GM23338 (cell line): ENCODE measurements around the gene RASA3. TPM values are rescaled to one million over a fixed set of nuclear protein-coding genes. Genes with fewer than 3 reads are reported as not detected.
A peak's percentile ranks its signal among the peaks of the same experiment; 100 is the strongest.

Experiments used
- ATAC-seq: fragments of 200-7000 bp; cut with Tn5 transposase; 3 replicates; pipeline ENCODE4 v1.9.1; 2020
- DNase-seq: peaks from one replicate; pipeline ENCODE4 v3.0.0-alpha.2; 2015; ENCODE audit warnings: low spot score
- H2AFZ ChIP-seq: fragments of 200-600 bp; sonication (generic); 2 replicates; pipeline ENCODE4 v1.8.0; 2016; ENCODE audit warnings: antibody characterized with exemption, mild to moderate bottlenecking, moderate library complexity
- H3F3A ChIP-seq: fragments of 200-600 bp; sonication (generic); replicated peaks from 2 replicates; pipeline ENCODE4 v1.8.0; 2017; ENCODE audit warnings: antibody characterized with exemption, mixed run types, low read depth
- H3K27ac ChIP-seq: fragments of 200-600 bp; sonication (generic); 2 replicates; pipeline ENCODE4 v1.6.1; 2016; ENCODE audit warnings: low read depth
- H3K27me3 ChIP-seq: fragments of 200-600 bp; sonication (generic); 2 replicates; pipeline ENCODE4 v1.8.0; 2016; ENCODE audit warnings: mild to moderate bottlenecking, mixed run types, moderate library complexity; ENCODE audit not compliant: insufficient read depth
- H3K36me3 ChIP-seq: fragments of 200-600 bp; sonication (generic); 2 replicates; pipeline ENCODE4 v1.8.0; 2016; ENCODE audit warnings: mild to moderate bottlenecking; ENCODE audit not compliant: insufficient read depth
- H3K4me1 ChIP-seq: fragments of 200-600 bp; sonication (generic); 2 replicates; pipeline ENCODE4 v1.8.0; 2016; ENCODE audit warnings: mild to moderate bottlenecking, moderate library complexity; ENCODE audit not compliant: insufficient read depth
- H3K4me2 ChIP-seq: fragments of 200-600 bp; sonication (generic); 2 replicates; pipeline ENCODE4 v1.7.1; 2017; ENCODE audit warnings: mixed run types
- H3K4me3 ChIP-seq: fragments of 200-600 bp; sonication (generic); 2 replicates; pipeline ENCODE4 v1.6.1; 2016; ENCODE audit warnings: mixed run types
- H3K79me2 ChIP-seq: fragments of 200-600 bp; sonication (generic); replicated peaks from 2 replicates; pipeline ENCODE4 v1.8.0; 2017; ENCODE audit warnings: mild to moderate bottlenecking; ENCODE audit not compliant: insufficient read depth
- H3K9me2 ChIP-seq: fragments of 200-600 bp; sonication (generic); 2 replicates; pipeline ENCODE4 v1.8.0; 2017; ENCODE audit not compliant: insufficient read depth
- H4K20me1 ChIP-seq: fragments of 200-600 bp; sonication (generic); replicated peaks from 2 replicates; pipeline ENCODE4 v1.8.0; 2017; ENCODE audit warnings: mild to moderate bottlenecking; ENCODE audit not compliant: insufficient read depth
- H3K27ac Mint-ChIP-seq: 2 replicates; pipeline ENCODE4 v1.8.0; 2020; ENCODE audit warnings: inconsistent platforms, mild to moderate bottlenecking, moderate library complexity, mixed read lengths
- H3K27me3 Mint-ChIP-seq: 3 replicates; pipeline ENCODE4 v1.8.0; 2022; ENCODE audit warnings: low read depth, mild to moderate bottlenecking, moderate library complexity, mixed read lengths, inconsistent platforms; ENCODE audit not compliant: insufficient read depth, poor library complexity
- H3K36me3 Mint-ChIP-seq: 3 replicates; pipeline ENCODE4 v1.8.0; 2021; ENCODE audit warnings: low read depth, mild to moderate bottlenecking, inconsistent platforms, moderate library complexity, mixed read lengths
- H3K4me1 Mint-ChIP-seq: 3 replicates; pipeline ENCODE4 v1.8.0; 2020; ENCODE audit warnings: mild to moderate bottlenecking, inconsistent platforms, mixed read lengths
- H3K4me3 Mint-ChIP-seq: 3 replicates; pipeline ENCODE4 v1.8.0; 2021; ENCODE audit warnings: moderate library complexity, mild to moderate bottlenecking, inconsistent platforms, mixed read lengths
- H3K9me3 Mint-ChIP-seq: 3 replicates; pipeline ENCODE4 v1.8.0; 2020; ENCODE audit warnings: moderate library complexity, mild to moderate bottlenecking, inconsistent platforms, mixed read lengths
- ETS1 ChIP-seq: IDR thresholded peaks from 2 replicates; pipeline ENCODE4 v1.6.1; 2016; ENCODE audit warnings: antibody characterized with exemption
- EZH2 ChIP-seq: fragments of 200-600 bp; sonication (generic); IDR thresholded peaks from one replicate; pipeline ENCODE4 v1.8.0; 2017; ENCODE audit warnings: antibody characterized with exemption, mild to moderate bottlenecking, low read depth; ENCODE audit not compliant: unreplicated experiment
- JUNB ChIP-seq: IDR thresholded peaks from one replicate; pipeline ENCODE4 v1.6.1; 2016; ENCODE audit warnings: antibody characterized with exemption; ENCODE audit not compliant: unreplicated experiment
- NANOG ChIP-seq: IDR thresholded peaks from 2 replicates; pipeline ENCODE4 v1.6.1; 2016; ENCODE audit warnings: antibody characterized with exemption, borderline replicate concordance
- POLR2AphosphoS5 ChIP-seq: IDR thresholded peaks from 2 replicates; pipeline ENCODE4 v1.6.1; 2016; ENCODE audit warnings: antibody characterized with exemption, low read depth
- STAT1 ChIP-seq: IDR thresholded peaks from one replicate; pipeline ENCODE4 v1.6.1; 2016; ENCODE audit warnings: antibody characterized with exemption; ENCODE audit not compliant: unreplicated experiment
- ZNF114 ChIP-seq: fragments of 250-450 bp; sonication (Bioruptor Pico); IDR thresholded peaks from 2 replicates; pipeline ENCODE4 v1.5.0; 2020; ENCODE audit warnings: mild to moderate bottlenecking, moderate library complexity
- ZNF462 ChIP-seq: fragments of 250-450 bp; sonication (Bioruptor Pico); IDR thresholded peaks from 2 replicates; pipeline ENCODE4 v1.5.0; 2020; ENCODE audit warnings: mild to moderate bottlenecking, moderate library complexity
- polyA plus RNA-seq: library from polyadenylated mRNA; unstranded; fragments of >200 nt; fragmentation: Nextera tagmentation; extraction: Ambion mirVana; gene quantifications from 2 replicates; pipeline ENCODE4 v1.2.1, GENCODE V29; 2016
- total RNA-seq: library from RNA; depleted of rRNA; stranded (reverse); fragments of >200 nt; shearing (Covaris generic); gene quantifications from 2 replicates; pipeline ENCODE4 v1.2.3, GENCODE V29; 2014

Gene RASA3
- total and polyA plus RNA-seq, 2 experiments from 2014 or later = 11.2 to 20.7 TPM

GRCh38 chr13:114058051-114058867 is 74.2 kb downstream of the RASA3 start (continued):
- TF ChIP-seq POLR2AphosphoS5 (no peak), STAT1 (no peak), EZH2 (no peak), NANOG (no peak)

- Histone ChIP-seq H3K27me3 (no peaks in the 10 kb centered on the region), H3K4me3 (no peak overlapping the region), H3F3A (peaks cover 4% of the 10 kb centered on the region), H3K9me2 (no peaks in the 10 kb centered on the region), H2AFZ (no peak overlapping the region), H3K4me1 (no peaks in the 10 kb centered on the region), H3K79me2 (no peaks in the 10 kb centered on the region; the same call in none of the 2 replicates), H4K20me1 (peaks cover 8% of the 10 kb centered on the region; the same call in 1 of the 2 replicates), H3K36me3 (no peaks in the 10 kb centered on the region), H3K4me2 (no peak overlapping the region), H3K27ac (peak overlapping the region; percentile 39; the same call in 1 of the 2 replicates)
- Mint-ChIP-seq H3K27ac (no peak overlapping the region), H3K4me1 (peaks cover 6% of the 10 kb centered on the region), H3K9me3 (no peaks in the 10 kb centered on the region; the same call in 2 of the 3 replicates), H3K36me3 (no peaks in the 10 kb centered on the region; the same call in 2 of the 3 replicates), H3K27me3 (peaks cover 18% of the 10 kb centered on the region), H3K4me3 (no peak overlapping the region)
- DNase-seq (no peak), ATAC-seq (peak; percentile 40)
- TF ChIP-seq JUNB (no peak), NANOG (no peak)
These were observed 75.0 kb downstream of the RASA3 start for GRCh38 chr13:114057166-114058050.

- H2AFZ ChIP-seq = no peak overlapping the region
- no peaks in the 10 kb centered on the region for H3K9me2 ChIP-seq
- H3K27ac Mint-ChIP-seq = no peak overlapping the region
- peaks cover 8% of the 10 kb centered on the region; the same call in 1 of the 2 replicates for H4K20me1 ChIP-seq
- no peak overlapping the region for H3K4me3 ChIP-seq
- H3K9me3 Mint-ChIP-seq = no peaks in the 10 kb centered on the region; the same call in 2 of the 3 replicates
- H3K36me3 ChIP-seq = no peaks in the 10 kb centered on the region
- H3K4me3 Mint-ChIP-seq = no peak overlapping the region
- H3K27me3 ChIP-seq = no peaks in the 10 kb centered on the region
- H3K27me3 Mint-ChIP-seq = peaks cover 18% of the 10 kb centered on the region
- H3K79me2 ChIP-seq = no peaks in the 10 kb centered on the region; the same call in 1 of the 2 replicates
- H3K4me1 ChIP-seq = no peaks in the 10 kb centered on the region
- DNase-seq (no peak), ATAC-seq (no peak)
- no peaks in the 10 kb centered on the region; the same call in 2 of the 3 replicates for H3K36me3 Mint-ChIP-seq
- H3K4me2 ChIP-seq = no peak overlapping the region
- H3K27ac ChIP-seq = no peak overlapping the region
- H3K4me1 Mint-ChIP-seq = peaks cover 6% of the 10 kb centered on the region
- H3F3A ChIP-seq = peaks cover 4% of the 10 kb centered on the region
- no peak for TF ChIP-seq STAT1
- no peak for TF ChIP-seq ETS1
- TF ChIP-seq EZH2 = no peak
- no peak for TF ChIP-seq ZNF114 (CRISPR knock-in tag)
- no peak for TF ChIP-seq ZNF462
These were observed 76.0 kb downstream of the RASA3 start for GRCh38 chr13:114056205-114057013.
